ENCODE data around the gene SF3B2.

DNA sequence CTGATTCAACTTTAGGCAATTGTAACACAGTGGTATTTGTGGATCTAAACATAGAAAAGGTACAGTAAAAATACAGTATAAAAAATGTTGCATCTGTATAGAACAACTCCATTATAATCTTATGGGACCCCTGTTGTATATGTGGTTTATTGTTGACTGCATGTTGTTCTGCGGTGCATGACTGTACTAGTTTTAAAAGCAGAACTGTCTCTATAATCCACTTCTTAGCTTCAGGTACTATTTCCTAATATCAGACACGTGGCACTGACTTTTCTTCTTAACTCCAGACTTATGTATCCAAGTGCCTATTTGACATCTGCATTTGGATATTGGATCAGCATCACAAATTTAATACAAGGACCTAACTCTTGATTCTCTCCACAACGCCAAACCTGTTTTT, 59.0 kb downstream of the SF3B2 start:
- no peak for TF ChIP-seq POLR2A (IDR thresholded peaks at IDR 0.05)
- TF ChIP-seq, protein P1, sequence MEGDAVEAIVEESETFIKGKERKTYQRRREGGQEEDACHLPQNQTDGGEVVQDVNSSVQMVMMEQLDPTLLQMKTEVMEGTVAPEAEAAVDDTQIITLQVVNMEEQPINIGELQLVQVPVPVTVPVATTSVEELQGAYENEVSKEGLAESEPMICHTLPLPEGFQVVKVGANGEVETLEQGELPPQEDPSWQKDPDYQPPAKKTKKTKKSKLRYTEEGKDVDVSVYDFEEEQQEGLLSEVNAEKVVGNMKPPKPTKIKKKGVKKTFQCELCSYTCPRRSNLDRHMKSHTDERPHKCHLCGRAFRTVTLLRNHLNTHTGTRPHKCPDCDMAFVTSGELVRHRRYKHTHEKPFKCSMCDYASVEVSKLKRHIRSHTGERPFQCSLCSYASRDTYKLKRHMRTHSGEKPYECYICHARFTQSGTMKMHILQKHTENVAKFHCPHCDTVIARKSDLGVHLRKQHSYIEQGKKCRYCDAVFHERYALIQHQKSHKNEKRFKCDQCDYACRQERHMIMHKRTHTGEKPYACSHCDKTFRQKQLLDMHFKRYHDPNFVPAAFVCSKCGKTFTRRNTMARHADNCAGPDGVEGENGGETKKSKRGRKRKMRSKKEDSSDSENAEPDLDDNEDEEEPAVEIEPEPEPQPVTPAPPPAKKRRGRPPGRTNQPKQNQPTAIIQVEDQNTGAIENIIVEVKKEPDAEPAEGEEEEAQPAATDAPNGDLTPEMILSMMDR (IDR thresholded peaks at IDR 0.05): no peak
- TF ChIP-seq EP300 (IDR thresholded peaks at IDR 0.05): no peak

All from upper lobe of left lung (tissue), 4 donors.